ENCODE measurements around the gene MXRA7.
"Not testable (repeated sequence)": the region's sequence is repeated elsewhere in the genome, so short reads cannot be mapped to it uniquely, and the experiment has no call there.

MXRA7 gene

DNA sequence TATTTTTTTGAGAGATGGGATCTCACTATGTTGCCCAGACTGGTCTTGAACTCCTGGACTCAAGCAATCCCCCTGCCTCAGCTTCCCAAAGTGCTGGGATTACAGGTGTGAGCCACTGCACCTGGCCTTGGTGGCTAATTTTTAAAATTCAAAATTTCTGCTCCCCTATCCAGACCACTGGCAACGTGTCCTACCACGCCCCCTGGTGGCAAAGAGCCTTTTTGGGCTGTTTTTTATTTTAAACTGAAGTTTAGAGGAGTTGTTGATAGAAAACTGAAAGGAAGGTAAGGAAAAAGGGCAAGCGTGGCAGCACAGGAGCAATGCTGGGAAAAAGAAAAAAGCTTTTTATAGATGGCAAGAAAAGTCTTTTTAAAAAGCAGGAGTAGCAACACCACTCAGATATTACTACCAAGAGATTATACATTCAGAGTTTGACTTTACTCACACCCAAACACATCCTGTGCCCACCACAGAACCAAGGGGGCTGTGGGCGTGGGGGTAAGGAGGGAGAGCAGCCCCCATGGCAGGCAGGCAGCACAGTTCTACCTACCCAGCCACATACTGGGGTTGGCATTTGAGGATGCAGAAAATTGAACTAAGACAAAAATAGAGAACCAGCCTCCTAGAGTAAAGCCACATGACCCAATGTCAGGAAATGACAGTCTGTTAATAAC, 4.2 kb upstream of the MXRA7 start:
- peaks cover 15% of the 10 kb centered on the region for H3K36me3 ChIP-seq (ENCODE audit: insufficient read depth, low read length)

DNA sequence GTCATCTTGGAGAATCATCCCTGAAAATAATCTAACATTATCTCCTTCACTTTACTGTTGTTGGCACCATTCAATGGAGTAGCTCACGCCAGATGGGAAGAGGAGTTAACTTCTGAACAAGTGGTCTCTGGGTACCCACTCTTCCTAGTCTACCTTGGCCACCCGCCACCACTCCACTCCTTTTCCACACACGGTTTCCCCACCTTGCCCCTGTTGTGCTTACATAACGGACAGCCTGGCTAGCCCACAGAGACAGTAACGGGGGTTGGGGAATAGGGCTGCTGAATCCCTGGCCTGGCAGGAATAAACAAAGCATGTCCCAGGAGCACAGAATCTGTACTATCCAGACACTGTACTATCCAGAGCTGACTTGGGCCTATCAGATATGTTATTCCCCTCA, 3.6 kb upstream of the MXRA7 start:
- Histone ChIP-seq H3K4me1 (ENCODE audit: control insufficient read depth, insufficient read depth, low read length, unreplicated experiment) (peaks cover 32% of the 10 kb centered on the region), H3K79me2 (ENCODE audit: control insufficient read depth, insufficient read depth, low read length, unreplicated experiment) (peaks cover 40% of the 10 kb centered on the region), H2AFZ (ENCODE audit: low read length, unreplicated experiment) (no peak overlapping the region), H3K27me3 (ENCODE audit: insufficient read depth, low read length) (no peaks in the 10 kb centered on the region), H3K36me3 (ENCODE audit: insufficient read depth, low read length) (peaks cover 10% of the 10 kb centered on the region), H3K27ac (ENCODE audit: low read depth, low read length) (no peak overlapping the region), H3K4me3 (ENCODE audit: low read depth, low read length) (no peak overlapping the region)

More for the DNA sequence above, 4.2 kb upstream of the MXRA7 start:
- H2AFZ ChIP-seq (ENCODE audit: low read length, unreplicated experiment): no peak overlapping the region
- H3K4me1 ChIP-seq (ENCODE audit: control insufficient read depth, insufficient read depth, low read length, unreplicated experiment): peaks cover 32% of the 10 kb centered on the region
- peak overlapping the region; percentile 98 for H3K27ac ChIP-seq (ENCODE audit: low read depth, low read length)
- no peaks in the 10 kb centered on the region for H3K27me3 ChIP-seq (ENCODE audit: insufficient read depth, low read length)
- H3K79me2 ChIP-seq (ENCODE audit: control insufficient read depth, insufficient read depth, low read length, unreplicated experiment): peaks cover 34% of the 10 kb centered on the region
- H3K4me3 ChIP-seq (ENCODE audit: low read depth, low read length): no peak overlapping the region

DNA sequence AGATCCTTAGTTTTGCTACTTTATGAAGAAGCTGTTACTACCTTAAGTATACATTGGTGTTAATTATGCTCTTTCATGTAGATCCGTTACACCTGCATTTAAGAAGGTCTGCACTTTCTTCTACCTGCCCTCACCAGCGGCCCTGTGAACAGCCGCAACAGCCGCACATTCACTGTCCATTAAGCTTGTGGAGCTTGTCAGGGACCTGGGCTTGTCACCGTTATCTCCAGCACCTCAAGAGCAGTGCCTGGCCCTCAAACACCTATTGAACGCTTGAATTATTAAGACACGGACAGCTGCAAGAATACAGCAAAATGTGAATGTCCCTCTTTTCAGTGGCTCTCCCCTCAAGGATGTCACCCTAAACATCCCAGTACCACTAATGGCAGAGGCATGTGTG, 3.0 kb upstream of the MXRA7 start:
- Histone ChIP-seq H2AFZ (ENCODE audit: low read length, unreplicated experiment) (no peak overlapping the region), H3K27me3 (ENCODE audit: insufficient read depth, low read length) (no peaks in the 10 kb centered on the region), H3K4me1 (ENCODE audit: control insufficient read depth, insufficient read depth, low read length, unreplicated experiment) (peaks cover 34% of the 10 kb centered on the region), H3K79me2 (ENCODE audit: control insufficient read depth, insufficient read depth, low read length, unreplicated experiment) (peaks cover 43% of the 10 kb centered on the region), H3K27ac (ENCODE audit: low read depth, low read length) (no peak overlapping the region), H3K4me3 (ENCODE audit: low read depth, low read length) (no peak overlapping the region), H3K36me3 (ENCODE audit: insufficient read depth, low read length) (peaks cover 6% of the 10 kb centered on the region)

DNA sequence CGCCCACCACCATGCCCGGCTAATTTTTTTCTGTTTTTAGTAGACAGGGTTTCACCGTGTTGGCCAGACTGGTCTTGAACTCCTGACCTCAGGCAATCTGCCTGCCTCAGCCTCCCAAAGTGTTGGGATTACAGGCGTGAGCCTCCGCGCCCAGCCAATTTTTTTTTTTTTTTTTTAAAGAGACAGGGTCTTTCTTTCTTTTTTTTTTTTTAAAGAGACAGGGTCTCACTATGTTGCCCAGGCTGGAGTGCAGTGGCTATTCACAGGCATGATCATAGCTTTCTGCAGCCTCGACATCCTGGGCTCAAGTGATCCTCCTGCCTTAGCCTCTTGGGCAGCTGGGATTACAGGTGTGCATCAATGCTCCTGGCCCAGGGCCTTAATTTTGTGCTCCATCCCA, 1.6 kb upstream of the MXRA7 start:
- H3K79me2 ChIP-seq (ENCODE audit: control insufficient read depth, insufficient read depth, low read length, unreplicated experiment): peaks cover 57% of the 10 kb centered on the region
- H3K4me1 ChIP-seq (ENCODE audit: control insufficient read depth, insufficient read depth, low read length, unreplicated experiment): peaks cover 46% of the 10 kb centered on the region
- H3K27me3 ChIP-seq (ENCODE audit: insufficient read depth, low read length); H3K36me3 ChIP-seq (ENCODE audit: insufficient read depth, low read length); H3K27ac ChIP-seq (ENCODE audit: low read depth, low read length); H2AFZ ChIP-seq (ENCODE audit: low read length, unreplicated experiment); H3K4me3 ChIP-seq (ENCODE audit: low read depth, low read length): not testable (repeated sequence)

DNA sequence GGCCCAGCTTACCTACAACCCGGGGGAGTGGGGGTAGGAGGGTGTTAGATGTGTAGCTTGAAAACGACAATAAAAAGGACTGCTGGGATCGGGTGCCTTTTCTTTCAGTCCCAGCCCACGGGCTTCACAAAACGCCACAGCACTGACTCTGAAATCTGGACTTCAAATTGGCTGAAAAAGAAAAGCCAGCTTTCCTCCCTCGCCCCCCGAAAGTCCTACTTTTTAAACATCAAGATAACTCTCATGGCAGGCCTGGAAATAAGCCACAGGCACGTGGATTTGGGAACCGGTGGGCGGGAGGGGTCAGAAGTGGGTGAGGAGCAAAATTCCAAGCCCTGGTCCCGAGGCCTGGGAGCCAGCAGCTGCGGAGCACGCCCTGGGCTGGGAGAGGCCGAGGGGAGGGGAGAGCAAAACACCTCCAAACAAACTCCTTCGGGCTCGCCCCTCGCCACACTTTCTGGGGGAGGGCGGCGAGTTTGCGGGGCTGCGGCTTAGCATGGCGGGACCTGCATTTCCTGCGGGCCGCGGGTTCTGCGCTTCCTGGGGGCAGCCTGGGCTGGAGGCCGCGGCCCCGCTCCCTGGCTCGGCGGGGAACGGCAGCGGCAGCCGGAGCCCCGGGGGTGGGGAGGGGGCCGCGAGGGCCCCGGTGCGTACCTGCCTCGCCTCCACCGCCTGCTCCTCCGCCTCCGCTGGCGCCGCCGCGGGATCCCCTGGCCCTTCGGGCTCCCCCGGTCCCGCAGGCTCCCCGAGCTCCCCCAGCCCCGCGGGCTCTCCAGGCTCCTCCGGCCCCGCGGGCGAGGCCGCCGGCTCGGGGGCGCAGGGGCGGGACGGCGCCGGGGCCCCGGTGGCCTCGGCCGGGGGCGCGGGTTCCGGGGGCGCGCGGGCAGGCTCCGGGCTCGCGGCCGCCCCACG, 558 bp downstream of the MXRA7 start:
- H2AFZ ChIP-seq (ENCODE audit: low read length, unreplicated experiment); H3K36me3 ChIP-seq (ENCODE audit: insufficient read depth, low read length); H3K27me3 ChIP-seq (ENCODE audit: insufficient read depth, low read length): not testable (repeated sequence)
- H3K4me1 ChIP-seq (ENCODE audit: control insufficient read depth, insufficient read depth, low read length, unreplicated experiment): peaks cover 29% of the 10 kb centered on the region
- H3K79me2 ChIP-seq (ENCODE audit: control insufficient read depth, insufficient read depth, low read length, unreplicated experiment): peaks cover 72% of the 10 kb centered on the region
- peak overlapping the region; percentile 86 for H3K4me3 ChIP-seq (ENCODE audit: low read depth, low read length)
- H3K27ac ChIP-seq (ENCODE audit: low read depth, low read length): peak overlapping the region; percentile 85

DNA sequence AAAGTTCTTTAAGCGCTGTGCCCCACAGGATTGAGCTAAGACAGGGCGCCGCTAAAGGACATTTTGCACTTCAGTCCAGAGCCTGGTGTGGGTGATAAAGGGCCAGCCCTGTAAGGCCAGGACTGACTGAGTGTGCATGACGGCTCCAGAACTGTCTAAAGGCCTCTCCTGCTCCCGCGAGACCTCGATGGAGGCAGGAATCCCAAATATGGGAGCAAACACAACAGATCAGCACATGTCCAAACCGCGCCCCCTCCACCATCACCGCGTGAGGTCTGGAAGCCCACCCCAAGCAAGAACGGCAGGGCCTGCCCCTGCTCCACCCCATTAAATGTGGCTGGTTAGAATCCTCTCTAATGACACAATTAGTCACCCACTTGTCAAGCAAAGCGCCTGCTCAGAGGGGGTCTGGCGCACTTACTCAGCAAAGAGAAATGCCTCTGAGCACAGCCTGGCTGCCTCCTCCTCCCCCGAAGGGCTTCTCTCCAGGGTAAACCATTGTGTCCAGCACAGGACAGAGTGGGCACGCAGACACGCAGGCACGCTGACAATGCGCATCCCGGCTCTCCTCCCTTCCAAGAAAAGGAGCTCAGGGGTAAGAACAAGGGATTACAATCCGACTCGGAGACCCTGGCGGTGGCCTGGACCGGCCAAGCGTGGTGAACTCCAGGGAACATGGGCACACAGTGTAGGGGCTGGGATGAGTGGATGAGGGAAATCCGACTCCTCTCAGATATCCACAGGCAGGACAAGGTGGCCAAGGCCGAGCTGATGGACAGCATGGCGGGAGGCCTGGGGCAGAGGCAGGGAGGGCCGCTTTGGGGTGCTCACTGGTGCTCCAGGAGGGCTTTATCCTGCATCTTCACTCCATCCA, 1.5 kb downstream of the MXRA7 start:
- Histone ChIP-seq H3K4me1 (ENCODE audit: control insufficient read depth, insufficient read depth, low read length, unreplicated experiment) (peaks cover 25% of the 10 kb centered on the region), H3K79me2 (ENCODE audit: control insufficient read depth, insufficient read depth, low read length, unreplicated experiment) (peaks cover 72% of the 10 kb centered on the region), H3K27ac (ENCODE audit: low read depth, low read length) (peak overlapping the region; percentile 85), H3K4me3 (ENCODE audit: low read depth, low read length) (peak overlapping the region; percentile 86), H3K36me3 (ENCODE audit: insufficient read depth, low read length) (no peaks in the 10 kb centered on the region; the same call in 1 of the 2 replicates), H3K27me3 (ENCODE audit: insufficient read depth, low read length) (no peaks in the 10 kb centered on the region), H2AFZ (ENCODE audit: low read length, unreplicated experiment) (no peak overlapping the region)

DNA sequence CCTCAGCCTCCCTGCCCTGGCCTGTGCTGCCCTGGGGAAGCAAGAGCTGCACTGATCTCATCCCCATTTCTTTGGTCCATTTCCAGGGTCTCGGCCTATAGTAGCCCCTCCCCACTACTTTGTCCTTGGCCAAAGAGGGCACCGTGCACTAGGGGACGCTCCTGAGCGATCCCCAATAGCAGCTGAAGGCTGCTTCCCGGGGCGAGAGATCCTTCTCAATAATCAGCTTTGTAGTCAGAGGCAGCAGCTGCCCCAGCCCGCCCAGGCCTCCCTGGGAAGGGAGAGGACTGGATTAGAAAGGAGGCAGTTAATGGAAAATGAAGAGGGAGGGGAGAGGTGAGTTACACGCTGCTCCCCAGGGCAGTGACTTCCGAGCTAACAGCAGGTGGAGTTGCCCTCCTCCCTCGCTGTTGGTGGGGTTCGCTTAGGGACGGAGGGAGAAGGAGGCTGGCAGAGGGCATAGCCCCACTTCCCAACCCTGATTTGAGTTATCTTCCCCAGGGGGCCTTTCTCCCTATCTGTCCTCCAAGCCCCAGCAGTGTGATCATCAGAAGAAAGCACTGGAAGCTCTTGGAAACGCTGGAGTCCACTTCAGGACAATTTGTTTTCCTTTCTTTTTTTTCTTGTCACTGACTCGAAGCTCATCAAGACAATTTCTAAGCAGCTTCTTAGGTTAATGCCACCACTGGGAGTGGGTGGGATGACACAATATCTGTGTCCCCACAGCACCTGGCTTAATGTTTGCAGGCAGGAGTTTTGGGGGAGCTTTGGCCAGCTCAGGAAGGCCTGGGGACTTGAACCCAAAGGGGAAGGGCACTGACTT, 2.6 kb downstream of the MXRA7 start:
- Histone ChIP-seq H3K4me3 (ENCODE audit: low read depth, low read length) (peak overlapping the region; percentile 86), H3K27me3 (ENCODE audit: insufficient read depth, low read length) (no peaks in the 10 kb centered on the region), H2AFZ (ENCODE audit: low read length, unreplicated experiment) (no peak overlapping the region), H3K27ac (ENCODE audit: low read depth, low read length) (peak overlapping the region; percentile 85), H3K36me3 (ENCODE audit: insufficient read depth, low read length) (no peaks in the 10 kb centered on the region; the same call in 1 of the 2 replicates), H3K79me2 (ENCODE audit: control insufficient read depth, insufficient read depth, low read length, unreplicated experiment) (peaks cover 71% of the 10 kb centered on the region), H3K4me1 (ENCODE audit: control insufficient read depth, insufficient read depth, low read length, unreplicated experiment) (peaks cover 25% of the 10 kb centered on the region)

DNA sequence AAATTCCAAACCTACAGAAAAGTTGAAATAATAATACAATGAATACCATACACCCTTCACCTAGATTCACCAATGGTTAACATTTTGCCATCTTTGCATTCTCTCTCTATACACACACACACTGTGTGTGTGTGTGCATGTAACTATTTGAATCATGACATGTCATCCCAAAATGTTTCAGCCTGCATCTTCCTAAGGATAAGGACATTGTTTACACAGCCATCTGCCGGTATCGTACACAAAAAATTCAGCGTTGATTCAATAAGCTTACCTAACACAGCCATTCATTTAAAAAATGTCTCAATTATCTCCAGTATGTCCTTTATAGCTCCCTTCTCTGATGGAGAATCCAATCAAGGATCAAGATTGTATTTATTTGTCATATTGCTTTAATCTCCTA, 3.9 kb downstream of the MXRA7 start:
- H3K36me3 ChIP-seq (ENCODE audit: insufficient read depth, low read length): no peaks in the 10 kb centered on the region; the same call in 1 of the 2 replicates
- H3K4me3 ChIP-seq (ENCODE audit: low read depth, low read length): no peak overlapping the region
- H3K79me2 ChIP-seq (ENCODE audit: control insufficient read depth, insufficient read depth, low read length, unreplicated experiment): peaks cover 76% of the 10 kb centered on the region
- no peaks in the 10 kb centered on the region for H3K27me3 ChIP-seq (ENCODE audit: insufficient read depth, low read length)
- no peak overlapping the region for H2AFZ ChIP-seq (ENCODE audit: low read length, unreplicated experiment)
- H3K4me1 ChIP-seq (ENCODE audit: control insufficient read depth, insufficient read depth, low read length, unreplicated experiment): peaks cover 25% of the 10 kb centered on the region
- H3K27ac ChIP-seq (ENCODE audit: low read depth, low read length): no peak overlapping the region

DNA sequence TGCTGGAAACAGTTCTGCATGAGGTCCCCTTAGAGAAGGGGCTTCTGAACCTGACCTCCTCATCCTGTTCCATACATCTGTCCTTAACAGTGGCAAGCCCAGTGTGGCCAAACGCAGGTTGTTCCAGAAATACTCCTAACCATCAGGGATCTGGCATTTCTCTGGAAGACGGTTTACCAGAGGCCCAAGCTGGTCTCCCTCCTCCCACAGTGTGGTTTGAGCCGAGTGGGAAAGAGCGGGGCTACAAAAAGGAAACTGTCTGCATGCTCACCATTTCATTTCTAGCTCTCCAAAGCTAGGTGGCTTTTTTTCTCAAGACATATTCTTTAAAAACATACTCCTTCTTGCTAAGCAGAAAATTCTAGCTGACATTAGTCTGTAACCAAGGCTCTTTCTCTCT, 6.0 kb downstream of the MXRA7 start:
- Histone ChIP-seq H3K4me1 (ENCODE audit: control insufficient read depth, insufficient read depth, low read length, unreplicated experiment) (peaks cover 36% of the 10 kb centered on the region), H3K79me2 (ENCODE audit: control insufficient read depth, insufficient read depth, low read length, unreplicated experiment) (peaks cover 86% of the 10 kb centered on the region), H3K27ac (ENCODE audit: low read depth, low read length) (no peak overlapping the region), H2AFZ (ENCODE audit: low read length, unreplicated experiment) (no peak overlapping the region), H3K36me3 (ENCODE audit: insufficient read depth, low read length) (no peaks in the 10 kb centered on the region; the same call in 1 of the 2 replicates), H3K4me3 (ENCODE audit: low read depth, low read length) (no peak overlapping the region), H3K27me3 (ENCODE audit: insufficient read depth, low read length) (no peaks in the 10 kb centered on the region)
